Astrocyte of the cerebellum (primary cell): ENCODE results near the gene RDX.

Experiments used
- DNase-seq: peaks from one replicate; pipeline ENCODE4 v3.0.0-alpha.2; 2011; ENCODE audit warnings: low read depth
- H3K4me3 ChIP-seq: 2 replicates; pipeline ENCODE4 v1.5.1; 2011; ENCODE audit warnings: mild to moderate bottlenecking, low read depth, low read length, moderate library complexity
- CTCF ChIP-seq: IDR thresholded peaks from 2 replicates; pipeline ENCODE4 v1.5.1; 2012; ENCODE audit warnings: low read length, low read depth, moderate library complexity, mild to moderate bottlenecking; ENCODE audit errors: missing control alignments
- in situ Hi-C: cut with HindIII; loops from 2 replicates; pipeline ENCODE4 v1.10.0; 2017; ENCODE audit warnings: low sequenced_read_pairs

Gene RDX

DNA sequence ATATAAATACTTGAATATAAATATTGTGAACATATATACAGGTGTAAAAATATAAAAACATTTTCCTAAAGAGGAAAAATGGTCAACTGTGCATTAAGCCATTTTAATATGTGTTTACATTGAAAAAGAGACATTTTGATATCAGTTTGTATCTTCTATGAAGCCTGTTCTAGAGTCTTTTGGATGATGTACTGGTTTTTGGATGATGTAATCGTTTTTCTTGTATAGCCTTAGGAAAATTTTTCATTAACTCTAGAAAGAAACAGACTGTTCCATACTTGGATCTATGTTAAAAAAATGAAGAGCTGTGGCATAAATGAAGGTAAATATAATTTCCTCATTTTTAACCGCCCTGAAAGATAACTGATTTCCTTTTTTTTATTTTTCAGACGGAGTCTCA is 39.6 kb upstream of the RDX start:
- no peak overlapping the region for H3K4me3 ChIP-seq
- no peak for TF ChIP-seq CTCF
- no peak for DNase-seq
- in situ Hi-C loops, result no loop called here

GRCh38 chr11:110335358-110335757 is 38.9 kb upstream of the RDX start:
- H3K4me3 ChIP-seq, result no peak overlapping the region
- no peak for DNase-seq
- in situ Hi-C loops, result no loop called here
- TF ChIP-seq CTCF, result no peak

DNA sequence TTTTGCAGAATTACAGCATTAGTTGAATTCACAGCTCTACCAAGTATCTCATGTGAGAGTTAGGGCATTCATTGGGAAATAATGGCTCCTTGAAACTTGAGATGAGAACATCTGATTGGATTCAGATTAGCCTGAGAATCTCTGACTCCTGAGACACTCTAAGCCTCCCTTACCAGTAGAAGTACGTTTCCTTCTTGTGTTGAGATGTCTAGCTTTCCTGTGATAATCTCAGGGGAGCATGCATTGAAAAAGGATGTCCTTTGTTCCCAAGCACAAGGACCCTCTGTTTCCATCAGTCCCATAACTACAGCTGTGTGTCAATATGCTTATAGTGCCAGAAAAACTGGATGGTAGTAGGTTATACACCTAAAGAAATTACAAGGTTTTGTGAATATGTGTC is 35.2 kb upstream of the RDX start:
- TF ChIP-seq CTCF, result no peak
- in situ Hi-C loops, result no loop called here
- H3K4me3 ChIP-seq, result no peak overlapping the region
- DNase-seq, result no peak

DNA sequence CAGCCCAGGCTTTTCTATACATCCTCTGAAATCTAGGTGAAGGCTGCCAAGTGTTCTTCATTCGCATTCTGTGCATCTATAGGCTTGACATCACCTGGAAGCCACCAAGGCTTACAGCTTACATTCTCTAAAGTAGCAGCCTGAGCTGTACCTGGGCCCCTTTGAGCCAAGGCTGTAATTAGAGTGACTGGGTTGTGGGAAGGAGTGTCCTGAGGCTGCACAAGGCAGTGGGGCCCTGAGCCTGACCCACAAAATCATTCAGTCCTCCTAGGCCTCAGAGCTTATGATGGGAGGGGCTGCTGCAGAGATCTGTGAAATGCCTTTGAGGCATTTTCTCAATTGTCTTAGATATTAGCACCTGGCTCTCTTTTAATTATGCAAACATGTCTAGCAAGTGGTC is 33.0 kb upstream of the RDX start:
- in situ Hi-C loops, result no loop called here
- no peak overlapping the region for H3K4me3 ChIP-seq

GRCh38 chr11:110327508-110327907 is 31.1 kb upstream of the RDX start:
- in situ Hi-C loops, result no loop called here
- DNase-seq, result no peak
- TF ChIP-seq CTCF, result no peak
- no peak overlapping the region for H3K4me3 ChIP-seq

More for the DNA sequence above, 33.0 kb upstream of the RDX start:
- no peak for DNase-seq
- TF ChIP-seq CTCF, result no peak

DNA sequence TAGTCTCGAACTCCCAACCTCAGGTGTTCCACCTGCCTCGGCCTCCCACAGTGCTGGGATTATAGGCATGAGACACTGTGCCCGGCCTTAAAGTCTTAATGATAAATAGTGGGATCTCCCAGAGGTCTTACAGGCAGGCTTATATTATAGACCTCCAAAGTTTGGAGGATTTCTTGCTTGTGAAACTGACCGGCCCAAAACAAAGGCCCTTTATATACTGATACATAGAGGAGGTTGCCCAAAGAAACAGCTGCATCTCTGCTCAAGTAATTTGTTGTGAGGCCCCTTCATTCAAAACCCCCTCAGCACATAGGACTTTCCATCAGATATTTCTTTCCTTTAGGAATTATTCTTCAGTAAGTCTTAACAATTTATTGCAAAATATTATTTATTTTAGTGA is 27.4 kb upstream of the RDX start:
- H3K4me3 ChIP-seq, result no peak overlapping the region
- in situ Hi-C loops, result no loop called here
- DNase-seq, result no peak
- TF ChIP-seq CTCF, result no peak

DNA sequence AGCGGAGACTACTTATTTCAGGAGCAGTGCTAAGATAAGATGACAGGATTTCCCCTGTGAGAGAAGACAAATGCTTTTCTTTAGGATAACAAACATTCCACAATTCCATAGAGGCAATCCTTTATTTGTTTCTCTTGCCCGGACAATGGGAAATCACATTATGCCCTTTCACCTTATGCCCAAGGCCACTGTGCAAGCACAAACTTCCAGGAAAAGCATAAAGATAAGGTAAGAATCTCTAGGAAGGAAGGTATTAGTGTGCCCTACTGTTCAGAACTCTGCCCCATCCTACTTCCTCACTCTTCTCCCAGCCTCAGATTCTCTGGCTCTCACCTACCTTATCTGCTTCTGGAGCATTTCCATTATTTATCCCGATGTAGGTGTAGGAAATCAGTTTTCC is 23.1 kb upstream of the RDX start:
- TF ChIP-seq CTCF, result no peak
- no peak for DNase-seq
- in situ Hi-C loops, result no loop called here

More for the DNA sequence above, 23.1 kb upstream of the RDX start:
- H3K4me3 ChIP-seq, result no peak overlapping the region
